Karpas-422 (cell line): Measurements from ENCODE around the gene LETM1. TPM values are rescaled to one million over a fixed set of nuclear protein-coding genes. Genes with fewer than 3 reads are reported as not detected.

Experiments
- DNase-seq: peaks from one replicate; pipeline ENCODE4 v3.0.0-alpha.2; 2015
- H2AFZ ChIP-seq: fragments of 200-600 bp; sonication (generic); 2 replicates; pipeline ENCODE4 v1.6.1; 2014; ENCODE audit warnings: antibody characterized with exemption, low read length, mixed read lengths
- H3K27ac ChIP-seq: fragments of 200-600 bp; sonication (generic); 2 replicates; pipeline ENCODE4 v1.5.1; 2014; ENCODE audit warnings: mild to moderate bottlenecking, low read length, moderate library complexity
- H3K27me3 ChIP-seq: fragments of 200-600 bp; sonication (generic); 2 replicates; pipeline ENCODE4 v1.6.1; 2014; ENCODE audit warnings: low read length, mixed read lengths
- H3K36me3 ChIP-seq: fragments of 200-600 bp; sonication (generic); 2 replicates; pipeline ENCODE4 v1.6.1; 2014; ENCODE audit warnings: low read length, mixed read lengths; ENCODE audit not compliant: insufficient read depth
- H3K4me1 ChIP-seq: fragments of 200-600 bp; sonication (generic); 2 replicates; pipeline ENCODE4 v1.6.1; 2014; ENCODE audit warnings: mild to moderate bottlenecking, low read length, mixed read lengths
- H3K4me2 ChIP-seq: fragments of 200-600 bp; sonication (generic); 2 replicates; pipeline ENCODE4 v1.6.1; 2014; ENCODE audit warnings: low read length, low read depth, mild to moderate bottlenecking; ENCODE audit not compliant: poor library complexity, severe bottlenecking
- H3K4me3 ChIP-seq: fragments of 200-600 bp; sonication (generic); 2 replicates; pipeline ENCODE4 v1.5.1; 2014; ENCODE audit warnings: mild to moderate bottlenecking, antibody characterized with exemption, low read length, mixed read lengths
- H3K79me2 ChIP-seq: fragments of 200-600 bp; sonication (generic); 2 replicates; pipeline ENCODE4 v1.6.1; 2014; ENCODE audit warnings: mild to moderate bottlenecking, low read length, mixed read lengths
- H3K9ac ChIP-seq: fragments of 200-600 bp; sonication (generic); 2 replicates; pipeline ENCODE4 v1.6.0; 2014; ENCODE audit warnings: low read length
- H3K9me2 ChIP-seq: fragments of 200-600 bp; sonication (generic), shearing (Covaris generic); replicated peaks from 2 replicates; pipeline ENCODE4 v1.6.0; 2014; ENCODE audit warnings: mild to moderate bottlenecking, low read length, moderate library complexity; ENCODE audit not compliant: insufficient read depth
- H3K9me3 ChIP-seq: fragments of 300-700, 200-600 bp; sonication (generic); 2 replicates; pipeline ENCODE4 v1.6.1; 2014; ENCODE audit warnings: low read length, mixed read lengths
- H4K20me1 ChIP-seq: fragments of 200-600 bp; sonication (generic); 2 replicates; pipeline ENCODE4 v1.6.1; 2014; ENCODE audit warnings: mild to moderate bottlenecking, antibody characterized with exemption, low read length, low read depth; ENCODE audit not compliant: insufficient read depth
- total RNA-seq: library from RNA; depleted of rRNA; stranded (reverse); fragments of >200 nt; shearing (Covaris generic); gene quantifications from 2 replicates; pipeline ENCODE4 v1.2.3, GENCODE V29; 2014; ENCODE audit warnings: low replicate concordance

LETM1 gene
- total RNA-seq, 1 experiment from 2014 or later = 25.2 TPM

DNA sequence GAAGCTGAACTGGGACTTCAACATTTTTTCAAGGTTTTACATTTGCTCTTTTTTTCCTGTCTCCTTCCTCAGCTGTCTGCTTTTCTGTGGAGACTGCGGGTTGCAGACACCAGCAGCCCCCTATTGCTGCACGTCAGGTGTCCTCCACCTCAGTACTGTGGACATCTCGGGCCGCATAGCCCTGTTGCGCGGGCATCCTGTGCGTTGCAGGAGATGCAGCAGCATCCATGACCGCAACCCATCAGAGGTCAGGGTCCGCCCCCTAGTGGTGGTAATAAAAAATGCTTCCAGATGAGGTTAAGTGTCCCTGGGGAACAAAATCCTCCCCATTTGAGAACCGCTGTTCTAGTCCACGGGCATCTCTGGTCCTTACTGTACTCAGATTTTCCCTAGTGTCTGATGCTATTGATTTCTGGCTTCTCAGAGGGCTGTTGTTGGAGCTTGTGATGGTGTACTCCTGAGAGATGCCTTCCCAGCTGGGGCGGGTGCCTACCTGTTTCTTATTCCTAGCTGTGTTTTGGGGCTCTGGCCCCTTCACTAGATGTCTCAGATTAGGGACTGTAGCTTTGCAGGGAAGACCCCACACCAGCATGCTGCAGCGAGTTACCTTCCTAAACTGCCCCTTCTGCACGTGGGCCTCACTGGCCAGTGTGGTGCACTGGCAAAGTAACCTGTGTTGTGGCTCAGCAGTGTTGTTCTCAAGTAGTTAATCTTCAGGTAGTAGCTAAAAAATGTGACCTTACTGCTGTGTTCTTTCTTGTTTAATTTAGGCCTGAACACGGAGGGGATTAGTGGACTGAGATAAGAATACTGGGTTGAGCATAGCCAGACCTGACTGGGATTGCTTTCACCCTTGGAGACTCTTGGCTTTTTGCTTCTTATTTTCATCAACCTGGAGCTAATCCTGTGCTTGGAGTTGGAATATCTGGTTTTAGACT lies 43.5 kb upstream of the LETM1 start:
- no peaks in the 10 kb centered on the region for H3K27me3 ChIP-seq
- H3K36me3 ChIP-seq = peaks cover 26% of the 10 kb centered on the region; the same call in 1 of the 2 replicates
- DNase-seq = peak; percentile 91
- H3K4me3 ChIP-seq = no peak overlapping the region
- peak overlapping the region; percentile 4; the same call in 1 of the 2 replicates for H3K9ac ChIP-seq
- H3K9me3 ChIP-seq = no peaks in the 10 kb centered on the region
- peak overlapping the region; percentile 49; the same call in 1 of the 2 replicates for H3K27ac ChIP-seq
- peak overlapping the region; percentile 12 for H3K4me2 ChIP-seq
- H3K9me2 ChIP-seq = no peaks in the 10 kb centered on the region
- peaks cover 16% of the 10 kb centered on the region for H3K4me1 ChIP-seq
- H4K20me1 ChIP-seq = peaks cover 26% of the 10 kb centered on the region
- H2AFZ ChIP-seq = no peak overlapping the region
- peaks cover 94% of the 10 kb centered on the region for H3K79me2 ChIP-seq

DNA sequence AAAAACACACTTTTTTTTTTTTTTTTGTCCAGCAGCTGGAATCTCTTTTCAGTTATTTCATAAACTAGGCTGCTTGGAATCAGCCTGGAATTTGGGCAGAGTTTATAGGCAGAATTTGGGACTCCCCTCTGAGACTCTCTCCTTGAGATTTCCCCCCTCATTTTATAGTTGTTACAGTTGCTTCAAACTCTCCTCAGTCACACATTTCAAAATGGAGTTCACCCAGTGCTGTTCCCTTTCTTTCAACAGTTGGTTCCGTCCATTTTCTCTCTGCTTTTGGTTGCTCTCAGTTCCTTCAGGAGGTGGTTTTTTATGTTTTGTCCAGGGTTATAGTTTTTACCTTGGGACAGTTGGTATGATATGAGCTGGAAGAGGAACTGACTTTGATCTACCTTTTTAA lies 42.7 kb upstream of the LETM1 start:
- H3K27me3 ChIP-seq = no peaks in the 10 kb centered on the region
- peak overlapping the region; percentile 12 for H3K4me2 ChIP-seq
- H3K36me3 ChIP-seq = peaks cover 22% of the 10 kb centered on the region; the same call in 1 of the 2 replicates
- no peak overlapping the region for H2AFZ ChIP-seq
- H4K20me1 ChIP-seq = peaks cover 26% of the 10 kb centered on the region
- peaks cover 16% of the 10 kb centered on the region for H3K4me1 ChIP-seq
- peaks cover 94% of the 10 kb centered on the region for H3K79me2 ChIP-seq
- H3K9me2 ChIP-seq = no peaks in the 10 kb centered on the region
- H3K9me3 ChIP-seq = no peaks in the 10 kb centered on the region
- H3K27ac ChIP-seq = peak overlapping the region; percentile 49
- peak; percentile 75 for DNase-seq
- H3K9ac ChIP-seq = peak overlapping the region; percentile 4; the same call in 1 of the 2 replicates
- H3K4me3 ChIP-seq = no peak overlapping the region

DNA sequence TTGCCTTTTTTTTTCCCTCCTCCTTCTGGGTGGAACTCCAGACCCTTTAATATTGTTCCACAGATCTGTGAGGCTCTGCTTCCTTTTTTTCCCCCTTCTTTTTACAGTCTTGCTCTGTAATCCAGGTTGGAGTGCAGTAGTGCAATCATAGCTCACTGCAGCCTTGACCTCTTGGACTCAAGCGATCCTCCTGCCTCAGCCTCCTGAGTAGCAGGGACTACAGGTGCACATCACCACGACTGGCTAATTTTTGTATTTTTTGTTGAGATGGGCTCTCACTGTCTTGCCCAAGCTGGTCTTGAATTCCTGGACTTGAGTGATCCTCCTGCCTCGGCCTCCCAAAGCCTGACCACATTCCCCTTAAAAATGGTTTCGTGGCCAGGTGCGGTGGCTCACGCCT lies 42.1 kb upstream of the LETM1 start:
- Histone ChIP-seq H3K4me3 (no peak overlapping the region), H4K20me1 (peaks cover 26% of the 10 kb centered on the region), H3K9me2 (no peaks in the 10 kb centered on the region), H2AFZ (no peak overlapping the region), H3K79me2 (peaks cover 95% of the 10 kb centered on the region), H3K9me3 (no peaks in the 10 kb centered on the region), H3K9ac (no peak overlapping the region), H3K36me3 (peaks cover 22% of the 10 kb centered on the region; the same call in 1 of the 2 replicates), H3K4me1 (peaks cover 16% of the 10 kb centered on the region), H3K4me2 (no peak overlapping the region), H3K27me3 (no peaks in the 10 kb centered on the region), H3K27ac (no peak overlapping the region)
- DNase-seq = no peak

- Histone ChIP-seq H3K79me2 (peaks cover 96% of the 10 kb centered on the region), H4K20me1 (peaks cover 23% of the 10 kb centered on the region), H3K9ac (no peak overlapping the region), H3K36me3 (peaks cover 19% of the 10 kb centered on the region; the same call in 1 of the 2 replicates), H3K27me3 (no peaks in the 10 kb centered on the region), H3K4me3 (no peak overlapping the region), H3K9me2 (no peaks in the 10 kb centered on the region), H3K4me1 (peaks cover 16% of the 10 kb centered on the region), H3K9me3 (no peaks in the 10 kb centered on the region), H3K4me2 (no peak overlapping the region), H2AFZ (no peak overlapping the region), H3K27ac (no peak overlapping the region)
- no peak for DNase-seq
Measured at GRCh38 chr4:1896658-1896991, 40.7 kb upstream of the LETM1 start.

GRCh38 chr4:1895971-1896657 lies 40.2 kb upstream of the LETM1 start:
- H3K9me2 ChIP-seq = no peaks in the 10 kb centered on the region
- H3K4me2 ChIP-seq = no peak overlapping the region
- H3K4me1 ChIP-seq = peaks cover 16% of the 10 kb centered on the region
- no peak overlapping the region for H3K9ac ChIP-seq
- H3K27ac ChIP-seq = no peak overlapping the region
- DNase-seq = no peak
- no peaks in the 10 kb centered on the region for H3K27me3 ChIP-seq
- no peak overlapping the region for H3K4me3 ChIP-seq
- H3K9me3 ChIP-seq = no peaks in the 10 kb centered on the region
- H3K36me3 ChIP-seq = peaks cover 14% of the 10 kb centered on the region; the same call in 1 of the 2 replicates
- peaks cover 96% of the 10 kb centered on the region for H3K79me2 ChIP-seq
- H4K20me1 ChIP-seq = peaks cover 21% of the 10 kb centered on the region
- no peak overlapping the region for H2AFZ ChIP-seq

- Histone ChIP-seq H3K27ac (no peak overlapping the region), H3K27me3 (no peaks in the 10 kb centered on the region), H2AFZ (no peak overlapping the region), H3K79me2 (peaks cover 100% of the 10 kb centered on the region), H4K20me1 (peaks cover 24% of the 10 kb centered on the region), H3K9me3 (no peaks in the 10 kb centered on the region), H3K4me3 (no peak overlapping the region), H3K4me2 (no peak overlapping the region), H3K4me1 (no peaks in the 10 kb centered on the region), H3K9me2 (no peaks in the 10 kb centered on the region), H3K9ac (no peak overlapping the region), H3K36me3 (no peaks in the 10 kb centered on the region; the same call in 1 of the 2 replicates)
- DNase-seq = no peak
Measured at GRCh38 chr4:1890979-1891570, 35.1 kb upstream of the LETM1 start.

DNA sequence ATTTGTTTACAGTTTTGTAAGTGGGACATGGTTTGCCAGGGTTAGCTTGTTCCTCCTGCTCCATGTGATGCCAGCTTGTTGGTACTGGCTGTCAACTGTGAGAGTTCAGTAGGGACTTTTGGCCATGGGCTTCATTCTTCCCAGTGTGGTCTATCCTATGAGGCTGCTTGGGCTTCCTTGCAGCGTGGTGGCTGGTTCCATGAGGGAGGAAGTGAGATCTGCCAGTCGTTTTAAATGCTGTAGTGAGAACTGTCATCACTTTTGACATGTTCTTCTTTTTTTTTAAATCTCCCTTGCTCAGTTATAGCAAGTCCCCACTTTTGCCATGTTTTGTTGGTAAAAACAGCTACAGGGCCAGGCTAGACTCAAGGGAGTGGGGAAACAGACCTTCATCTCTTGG lies 31.1 kb upstream of the LETM1 start:
- DNase-seq = no peak

DNA sequence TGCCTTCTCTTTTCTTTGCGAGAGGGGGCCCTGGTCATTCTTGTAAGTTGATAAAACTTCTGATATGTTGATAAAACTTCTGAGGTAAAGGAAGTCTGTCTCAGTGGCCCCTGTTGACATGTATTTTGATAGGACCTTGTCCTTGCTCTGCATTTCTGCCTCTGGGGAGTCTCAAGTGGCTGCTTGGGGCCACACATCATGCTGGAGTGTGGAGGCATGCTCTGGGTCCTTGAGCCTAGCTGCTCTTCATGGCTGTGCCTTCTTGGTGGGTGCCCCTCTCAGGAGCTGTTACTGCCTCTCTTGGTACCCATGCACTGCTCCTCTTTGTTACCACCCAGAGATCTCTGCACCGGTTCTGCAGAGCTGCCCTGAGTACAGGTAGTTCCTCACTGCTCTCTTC lies 29.5 kb upstream of the LETM1 start:
- Histone ChIP-seq H3K36me3 (no peaks in the 10 kb centered on the region; the same call in 1 of the 2 replicates), H4K20me1 (peaks cover 35% of the 10 kb centered on the region), H3K27me3 (no peaks in the 10 kb centered on the region), H3K79me2 (peaks cover 100% of the 10 kb centered on the region), H3K27ac (peak overlapping the region; percentile 8; the same call in 1 of the 2 replicates), H3K4me3 (no peak overlapping the region), H3K9me3 (no peaks in the 10 kb centered on the region), H3K9me2 (no peaks in the 10 kb centered on the region), H3K9ac (no peak overlapping the region), H3K4me2 (no peak overlapping the region), H2AFZ (no peak overlapping the region), H3K4me1 (peaks cover 11% of the 10 kb centered on the region)
- DNase-seq = no peak

More for the DNA sequence above, 31.1 kb upstream of the LETM1 start:
- Histone ChIP-seq H3K4me3 (no peak overlapping the region), H3K27me3 (no peaks in the 10 kb centered on the region), H3K27ac (no peak overlapping the region), H3K9me2 (no peaks in the 10 kb centered on the region), H3K9ac (no peak overlapping the region), H3K36me3 (no peaks in the 10 kb centered on the region; the same call in 1 of the 2 replicates), H3K79me2 (peaks cover 100% of the 10 kb centered on the region), H2AFZ (no peak overlapping the region), H3K9me3 (no peaks in the 10 kb centered on the region), H3K4me1 (peaks cover 11% of the 10 kb centered on the region), H4K20me1 (peaks cover 35% of the 10 kb centered on the region), H3K4me2 (no peak overlapping the region)
